ENCODE data around the gene CCT8.
A peak's percentile ranks its signal among the peaks of the same experiment; 100 is the strongest.

CCT8 gene, protein sequence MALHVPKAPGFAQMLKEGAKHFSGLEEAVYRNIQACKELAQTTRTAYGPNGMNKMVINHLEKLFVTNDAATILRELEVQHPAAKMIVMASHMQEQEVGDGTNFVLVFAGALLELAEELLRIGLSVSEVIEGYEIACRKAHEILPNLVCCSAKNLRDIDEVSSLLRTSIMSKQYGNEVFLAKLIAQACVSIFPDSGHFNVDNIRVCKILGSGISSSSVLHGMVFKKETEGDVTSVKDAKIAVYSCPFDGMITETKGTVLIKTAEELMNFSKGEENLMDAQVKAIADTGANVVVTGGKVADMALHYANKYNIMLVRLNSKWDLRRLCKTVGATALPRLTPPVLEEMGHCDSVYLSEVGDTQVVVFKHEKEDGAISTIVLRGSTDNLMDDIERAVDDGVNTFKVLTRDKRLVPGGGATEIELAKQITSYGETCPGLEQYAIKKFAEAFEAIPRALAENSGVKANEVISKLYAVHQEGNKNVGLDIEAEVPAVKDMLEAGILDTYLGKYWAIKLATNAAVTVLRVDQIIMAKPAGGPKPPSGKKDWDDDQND

DNA sequence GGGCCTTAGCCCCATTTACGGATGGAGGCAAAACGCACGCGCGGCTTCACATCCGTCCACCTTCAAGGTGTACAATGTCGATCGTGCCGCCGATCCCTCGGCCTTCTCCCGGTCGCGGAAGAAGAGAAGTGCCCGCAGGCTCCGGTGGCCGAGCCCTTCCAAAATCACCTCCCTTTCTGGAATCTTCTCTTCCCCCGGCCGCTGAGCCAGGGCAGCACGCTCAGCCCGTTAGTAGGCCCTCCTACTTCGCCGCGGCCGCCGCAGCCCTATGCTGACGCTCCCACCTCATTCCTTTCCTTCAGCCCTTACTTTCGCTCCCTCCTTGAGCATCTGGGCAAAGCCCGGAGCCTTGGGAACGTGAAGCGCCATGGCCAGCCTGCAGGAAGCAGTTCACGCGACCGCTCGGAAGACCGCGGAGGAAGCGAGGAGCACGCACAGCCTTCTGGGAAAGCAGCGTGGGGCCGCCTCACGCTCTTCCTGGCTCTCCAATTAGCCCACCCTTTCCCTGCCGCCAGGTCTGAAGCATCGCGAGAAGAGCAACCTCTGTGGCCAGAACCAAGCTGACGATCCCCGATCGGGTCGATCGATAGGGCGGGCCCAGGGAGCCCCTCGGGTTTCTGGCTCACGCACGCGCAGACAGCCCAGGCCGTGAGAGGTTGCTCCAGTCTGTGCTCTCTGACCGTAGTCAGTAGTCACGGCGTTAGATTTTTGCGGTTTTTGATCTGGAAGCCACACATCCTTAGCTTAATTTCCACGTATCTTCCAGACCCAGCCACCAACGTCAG is at the start of gene CCT8:
TSS of gene CCT8 (minus strand) at position 427 of the 785 bp plus-strand sequence. CDS start at position 369, 58 bp downstream.
- peak; percentile 99 for DNase-seq

DNA sequence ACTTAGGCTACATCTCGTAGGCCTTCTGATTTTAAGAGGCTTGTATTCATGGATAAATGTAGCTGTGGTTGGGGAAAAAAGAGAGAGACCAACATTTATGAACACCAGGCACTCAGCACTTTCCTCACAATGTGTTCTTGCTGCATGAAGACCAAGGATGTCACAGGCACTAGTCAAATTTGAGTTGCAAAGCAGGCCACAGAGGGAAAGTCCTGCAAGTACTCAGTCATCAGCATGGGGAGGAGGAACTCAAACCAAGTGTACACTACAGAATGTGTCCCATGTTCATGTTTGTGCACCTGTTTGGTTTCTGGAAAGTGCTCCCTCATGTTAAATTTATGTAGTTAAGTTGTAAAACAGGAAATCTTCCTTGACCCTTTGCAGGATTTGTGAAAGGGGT is 48.3 kb upstream of the CCT8 start:
- no peak for DNase-seq

DNA sequence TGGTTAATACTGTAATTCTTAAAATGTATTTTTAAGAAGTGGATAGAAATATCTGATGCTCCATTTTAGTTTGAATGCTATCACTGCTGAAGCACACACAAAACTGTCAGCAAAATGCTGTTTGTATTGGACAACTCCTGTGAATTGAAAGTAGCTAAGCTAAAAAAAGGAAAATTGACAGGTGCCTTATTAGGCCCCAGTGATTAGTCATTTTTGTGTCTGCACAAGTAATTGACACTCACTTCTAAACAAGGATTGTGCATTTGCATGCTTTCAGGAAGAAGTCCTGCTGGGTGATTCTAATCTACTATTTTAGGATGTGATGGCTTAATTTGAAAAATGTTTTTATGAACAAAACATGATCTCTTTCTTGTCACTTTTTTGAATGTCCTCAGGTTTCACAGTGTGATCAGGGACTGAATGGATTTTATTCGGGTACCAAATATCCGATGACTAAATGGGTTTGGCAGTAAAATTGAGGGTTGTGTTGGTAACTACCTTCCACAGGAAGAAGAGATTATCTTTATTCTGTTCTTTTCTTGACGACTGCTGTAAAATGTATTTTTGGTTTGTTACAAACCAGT is 44.0 kb upstream of the CCT8 start:
- no peak for DNase-seq

DNA sequence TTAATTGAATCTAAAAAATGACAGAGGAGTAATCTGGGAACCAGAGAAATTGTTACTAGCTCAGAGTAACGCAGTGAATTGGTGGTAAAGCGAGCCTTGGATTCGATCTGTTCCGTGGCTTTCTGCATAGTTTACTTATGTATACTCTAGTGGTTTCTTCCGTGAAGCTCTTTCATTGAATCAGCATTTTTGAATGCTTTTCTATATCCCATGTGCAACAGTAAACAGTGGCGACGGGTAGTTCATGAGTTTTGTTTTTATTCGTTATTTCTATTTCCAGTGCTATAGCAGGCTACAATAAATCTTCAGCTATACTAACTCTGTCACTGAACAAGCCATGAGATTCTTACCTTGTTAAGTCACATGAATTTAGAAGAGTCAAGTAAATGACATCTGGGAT is 42.5 kb upstream of the CCT8 start:
- no peak for DNase-seq

DNA sequence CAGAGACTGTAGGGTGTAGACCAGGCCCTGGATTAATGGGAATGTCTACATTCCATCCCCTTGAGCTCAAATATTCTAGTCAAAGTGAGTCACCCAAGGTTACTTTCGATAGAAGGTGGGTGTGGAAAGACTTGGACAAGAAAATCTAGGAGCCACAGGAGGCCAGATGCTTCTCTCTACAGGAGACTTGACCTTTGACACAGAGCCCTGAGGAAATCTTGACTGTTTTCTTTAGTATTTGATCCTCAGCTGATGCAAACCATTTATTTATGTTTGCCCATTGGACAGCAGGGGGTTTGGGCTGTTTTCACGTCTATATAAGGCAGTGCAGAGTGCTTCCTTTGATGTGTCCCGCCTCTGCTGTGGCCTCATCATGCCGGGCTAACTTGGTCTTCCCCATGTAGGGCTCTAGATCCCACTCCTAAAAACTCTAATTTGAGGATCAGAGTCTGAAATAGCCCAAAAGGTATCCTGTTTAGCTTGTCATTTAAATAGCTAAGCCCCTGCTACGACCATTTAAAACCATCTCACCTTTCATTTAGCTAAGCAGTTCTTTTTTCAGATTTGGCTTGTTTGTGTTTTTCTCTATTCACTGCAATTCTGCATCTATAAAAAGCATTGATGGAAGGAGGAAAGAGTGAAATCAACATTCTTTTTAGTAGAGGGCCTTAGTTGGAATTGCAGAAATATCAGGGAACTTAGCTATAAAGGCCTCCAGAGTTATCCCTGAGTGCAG is 41.5 kb upstream of the CCT8 start:
- DNase-seq: no peak

DNA sequence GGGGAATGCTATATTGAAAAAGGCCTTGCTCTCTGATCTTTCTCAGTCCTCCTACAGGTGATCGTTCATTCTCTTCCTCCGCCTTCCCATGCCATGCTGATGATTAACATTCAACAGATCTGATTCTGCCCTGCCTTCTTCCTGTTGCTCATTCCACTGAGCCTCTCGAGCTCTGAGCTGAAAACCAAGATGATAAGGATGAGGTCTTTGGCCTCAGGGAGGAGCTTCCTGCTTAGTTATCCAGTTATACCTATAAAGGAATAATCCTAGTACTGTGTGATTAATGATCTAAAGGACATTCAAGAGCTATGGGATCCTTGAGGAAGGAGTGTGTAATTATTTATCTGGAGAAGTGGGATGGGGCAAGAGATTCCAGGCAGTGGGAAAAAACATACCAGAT is 31.8 kb upstream of the CCT8 start:
- DNase-seq: no peak

DNA sequence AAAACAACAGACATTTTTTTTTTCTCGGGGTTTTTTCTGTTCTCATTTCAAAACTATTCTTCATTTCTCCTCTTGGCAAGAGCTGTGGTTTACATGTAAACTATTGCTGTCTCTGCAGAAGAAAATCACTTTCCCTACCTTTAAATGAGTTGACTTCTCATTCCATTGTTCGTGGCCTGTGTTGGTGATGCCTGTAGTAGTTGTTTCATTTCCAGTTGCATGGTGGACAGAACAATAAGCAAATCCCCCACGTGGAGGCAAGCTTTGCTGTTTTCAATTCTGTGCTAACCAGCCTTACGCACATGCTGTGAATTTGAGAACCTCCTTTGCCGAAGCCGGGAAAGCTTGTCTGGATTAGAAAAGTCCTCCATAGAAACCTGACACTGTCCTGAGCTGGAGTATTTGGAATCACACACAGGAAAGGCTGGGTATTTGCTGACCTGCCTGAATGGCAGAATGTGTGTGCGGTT is 30.8 kb upstream of the CCT8 start:
- DNase-seq: no peak

DNA sequence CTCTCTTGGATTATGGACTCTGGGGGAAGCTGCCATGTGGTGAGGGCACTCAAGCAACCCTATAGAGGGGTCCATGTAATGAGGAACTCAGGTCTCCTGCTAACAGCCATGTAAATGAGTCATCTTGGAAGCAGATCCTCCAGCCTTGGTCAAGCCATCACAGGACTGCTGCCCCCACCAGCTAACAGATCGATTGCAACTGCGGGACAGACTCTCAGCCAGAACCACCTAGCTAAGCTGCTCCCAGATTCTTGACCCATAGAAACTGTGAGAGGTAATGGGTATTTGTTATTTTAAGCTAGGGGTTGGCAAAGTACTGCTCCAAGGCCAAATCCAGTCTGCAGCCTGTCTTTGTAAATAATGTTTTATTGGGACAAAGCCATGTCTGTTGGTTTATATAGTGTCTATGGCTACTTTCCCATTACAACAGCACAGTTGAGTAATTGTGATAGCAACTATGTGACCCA is 29.4 kb upstream of the CCT8 start:
- DNase-seq: no peak

DNA sequence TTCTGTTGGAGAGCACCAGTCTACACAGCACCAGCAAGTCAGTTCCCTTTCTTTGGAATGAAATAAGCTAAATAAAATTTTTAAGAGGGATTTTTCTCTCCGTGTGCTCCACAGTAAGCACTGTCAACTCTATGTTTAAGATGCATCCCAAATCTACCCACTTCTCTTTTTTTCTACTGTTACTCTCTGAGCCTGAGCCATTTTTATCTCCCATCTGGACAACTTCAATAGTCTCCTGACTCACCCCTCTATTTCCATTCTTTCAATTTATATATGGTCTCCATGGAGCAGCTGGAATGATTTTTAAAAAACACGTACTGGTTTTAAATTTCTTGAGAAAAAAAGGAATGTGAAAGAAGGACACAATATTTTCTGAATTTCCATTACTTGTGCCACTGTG is 24.7 kb upstream of the CCT8 start:
- DNase-seq: peak; percentile 9

DNA sequence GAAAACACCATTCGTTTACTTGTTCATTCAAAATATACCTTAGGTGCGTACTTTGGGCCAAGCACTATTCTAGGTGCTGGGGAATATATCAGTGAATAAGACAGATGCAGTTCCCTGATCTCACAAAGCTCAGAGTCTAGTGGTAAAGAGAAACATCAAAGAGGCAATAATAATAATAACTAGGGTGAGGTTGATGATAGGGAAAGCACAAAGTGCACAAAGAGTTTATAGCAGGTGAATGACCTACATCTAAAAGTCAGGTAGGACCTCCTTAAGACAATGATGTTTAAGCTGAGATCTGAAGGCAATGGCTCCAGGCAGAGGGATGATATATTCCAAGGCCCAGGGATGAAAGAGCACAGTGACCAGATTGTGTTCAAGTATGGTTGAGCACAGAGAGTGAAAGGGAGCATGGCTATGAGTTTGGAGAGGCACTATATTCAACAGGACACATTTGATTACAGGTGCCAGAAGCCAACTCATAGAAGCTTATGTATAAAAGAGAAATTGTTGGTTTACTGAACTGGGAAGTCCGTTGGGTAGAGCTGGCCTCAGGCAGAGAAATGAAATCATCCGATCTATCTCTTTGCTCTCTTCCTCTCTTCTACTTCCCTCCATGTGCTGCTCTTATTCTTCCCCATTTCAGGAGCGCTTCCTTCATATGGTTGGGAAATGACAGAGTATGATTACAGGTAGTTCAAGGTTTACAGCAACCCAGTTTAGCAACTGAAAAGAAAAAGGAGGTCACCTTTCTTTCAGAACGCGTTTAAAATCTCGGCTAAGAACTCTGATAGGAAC is 23.0 kb upstream of the CCT8 start:
- DNase-seq: no peak

DNA sequence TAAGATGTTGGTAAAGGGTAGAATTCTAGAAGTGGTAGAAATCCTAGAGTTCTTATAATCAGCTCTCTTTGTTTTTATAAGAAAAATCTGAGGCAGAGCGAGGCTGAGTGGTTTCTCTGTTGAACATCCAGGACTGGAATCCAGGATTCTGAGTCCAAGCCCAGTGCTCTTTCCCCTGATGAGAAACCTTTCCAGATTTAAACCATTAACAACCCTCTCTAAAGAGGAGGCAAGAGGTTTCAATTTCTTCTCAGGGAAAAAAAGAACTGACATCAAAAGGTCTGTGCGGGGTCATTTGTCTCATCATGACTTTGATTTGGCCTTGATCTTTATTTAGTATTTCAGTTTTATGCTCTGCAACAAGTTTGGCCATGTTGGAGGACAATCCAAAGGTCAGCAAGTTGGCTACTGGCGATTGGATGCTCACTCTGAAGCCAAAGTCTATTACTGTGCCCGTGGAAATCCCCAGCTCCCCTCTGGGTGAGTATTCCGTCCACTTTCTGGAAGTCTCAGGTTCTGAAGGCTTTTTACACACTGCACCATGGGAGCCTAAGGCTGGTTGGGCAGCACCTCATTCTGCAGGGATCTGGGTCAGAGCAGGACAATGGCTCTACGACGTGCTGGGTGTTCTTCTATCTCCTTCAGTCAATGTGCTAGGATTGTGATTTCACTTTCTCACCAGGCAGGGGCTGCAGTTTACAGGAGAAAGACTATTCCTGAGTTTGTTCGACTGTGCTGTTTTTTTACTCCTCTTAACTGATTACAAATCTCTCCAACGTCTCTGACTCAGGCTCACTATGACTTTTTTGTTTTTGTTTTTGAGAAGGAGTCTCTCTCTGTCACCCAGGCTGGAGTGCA is 18.9 kb upstream of the CCT8 start:
- no peak for DNase-seq

DNA sequence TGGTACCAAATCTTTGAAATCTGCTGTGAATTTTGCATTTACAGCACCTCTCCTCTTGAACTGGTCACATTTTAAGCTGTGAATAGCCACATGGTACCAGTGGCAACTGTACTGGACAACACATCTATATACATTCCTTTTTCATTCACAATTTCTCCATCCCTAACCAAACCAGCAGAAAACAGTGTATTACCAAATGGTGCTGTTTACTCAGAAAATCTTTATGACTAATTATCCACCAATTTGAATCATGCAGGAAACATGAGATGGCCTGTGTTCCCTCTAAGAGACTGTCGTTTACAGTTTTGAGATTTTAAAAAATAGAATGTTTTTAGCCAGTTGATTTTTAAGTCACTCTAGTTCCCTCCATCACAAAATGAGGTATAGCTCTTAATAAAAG is 17.6 kb upstream of the CCT8 start:
- DNase-seq: peak; percentile 12

DNA sequence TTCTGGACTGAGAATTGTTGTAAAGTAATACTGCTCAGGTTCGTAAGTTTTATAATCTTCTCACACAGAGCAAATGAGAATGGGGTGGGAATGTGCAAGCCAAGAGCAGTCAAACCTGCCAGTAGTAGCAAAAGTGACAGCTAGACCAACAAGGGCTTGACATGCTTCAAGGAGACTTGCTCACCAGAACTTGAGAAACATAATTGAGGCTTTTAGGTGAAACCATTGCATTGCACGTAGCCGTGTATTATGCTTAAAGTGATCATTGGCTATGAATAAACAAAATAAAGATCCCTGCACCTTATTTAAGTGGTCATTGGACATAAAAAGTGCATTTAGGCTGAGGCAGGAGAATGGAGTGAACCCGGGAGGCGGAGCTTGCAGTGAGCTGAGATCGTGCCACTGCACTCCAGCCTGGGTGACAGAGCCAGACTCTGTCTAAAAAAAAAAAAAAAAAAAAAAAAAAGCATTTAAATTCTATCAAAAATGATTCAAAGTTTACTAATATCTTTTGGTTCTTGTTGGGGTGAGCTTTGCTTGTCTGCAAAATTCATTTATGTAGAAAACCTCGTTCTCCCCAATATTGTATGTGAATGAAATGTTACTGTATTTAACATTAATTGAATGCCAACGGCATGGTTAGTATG is 11.8 kb upstream of the CCT8 start:
- no peak for DNase-seq

DNA sequence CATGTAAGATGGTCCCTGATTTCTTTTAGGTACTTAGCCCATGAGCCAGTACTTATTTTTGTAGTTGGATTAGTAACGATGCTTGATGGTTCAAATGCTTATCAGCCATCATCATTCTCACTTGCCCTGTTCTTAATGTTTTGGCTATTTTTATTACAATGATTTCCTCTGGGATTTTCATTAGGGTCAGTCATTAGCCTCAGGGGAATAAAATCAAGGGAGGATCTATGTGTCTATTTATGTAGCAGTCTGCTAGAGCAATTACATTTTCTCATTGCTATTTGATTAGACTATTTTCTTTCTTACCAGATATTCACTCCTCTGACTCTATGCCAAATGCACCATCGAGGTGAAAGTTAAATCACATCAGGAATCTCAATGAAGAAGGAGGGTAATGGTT is 10.9 kb upstream of the CCT8 start:
- no peak for DNase-seq

DNA sequence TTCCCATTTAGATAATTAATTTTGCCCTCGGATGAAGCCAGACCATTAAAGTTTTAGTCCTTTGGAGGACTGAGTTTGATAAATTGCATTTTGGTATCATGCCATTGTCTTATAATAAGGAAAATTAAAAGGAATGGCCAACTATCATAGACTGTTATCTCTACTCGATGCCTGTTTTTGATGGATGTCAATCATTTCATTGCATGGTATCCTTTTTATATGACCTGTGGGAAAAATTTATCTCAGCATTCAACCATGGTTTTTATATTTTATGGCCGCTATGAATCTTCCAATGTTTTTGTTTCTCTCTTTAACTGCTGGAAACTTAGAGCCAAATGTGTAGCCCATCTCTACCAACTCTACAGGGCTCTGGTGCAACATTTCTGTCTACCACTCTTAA is 9.9 kb upstream of the CCT8 start:
- no peak for DNase-seq

DNA sequence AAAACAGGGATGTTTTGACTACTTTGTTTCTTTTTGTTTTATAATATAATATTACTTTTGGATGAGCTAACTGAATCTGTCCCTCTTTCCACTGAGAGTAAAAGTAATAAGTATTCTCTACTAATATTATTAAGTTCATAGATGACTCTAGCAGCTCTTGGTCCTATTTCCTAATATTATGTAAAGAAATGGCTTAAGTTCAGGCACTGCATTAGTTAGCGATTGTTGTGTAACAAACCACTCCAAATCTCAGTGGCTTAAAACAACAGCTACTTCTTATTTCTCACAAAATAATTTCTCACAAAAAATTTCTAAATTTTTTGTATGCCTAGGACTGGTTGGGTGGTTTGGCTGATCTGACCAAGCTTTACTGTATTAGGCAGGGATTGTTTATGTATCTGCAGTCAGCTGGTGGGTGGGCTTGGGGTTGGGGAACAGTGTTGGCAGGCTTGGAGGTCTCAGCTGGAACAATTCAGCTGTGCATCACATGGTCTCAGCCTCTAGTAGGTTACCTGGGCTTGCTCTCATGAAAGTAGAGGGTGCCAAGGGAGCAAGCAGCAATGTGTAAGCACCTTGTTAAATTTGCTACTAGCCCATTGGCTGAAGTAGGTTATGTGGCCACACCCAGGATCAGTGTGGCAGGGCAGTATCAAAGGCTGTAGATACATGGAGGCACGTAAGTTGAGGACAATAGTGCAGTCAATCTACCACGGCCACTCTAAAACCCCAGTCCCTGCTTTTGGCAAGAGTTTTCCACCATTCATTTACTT is 8.8 kb upstream of the CCT8 start:
- DNase-seq: no peak

DNA sequence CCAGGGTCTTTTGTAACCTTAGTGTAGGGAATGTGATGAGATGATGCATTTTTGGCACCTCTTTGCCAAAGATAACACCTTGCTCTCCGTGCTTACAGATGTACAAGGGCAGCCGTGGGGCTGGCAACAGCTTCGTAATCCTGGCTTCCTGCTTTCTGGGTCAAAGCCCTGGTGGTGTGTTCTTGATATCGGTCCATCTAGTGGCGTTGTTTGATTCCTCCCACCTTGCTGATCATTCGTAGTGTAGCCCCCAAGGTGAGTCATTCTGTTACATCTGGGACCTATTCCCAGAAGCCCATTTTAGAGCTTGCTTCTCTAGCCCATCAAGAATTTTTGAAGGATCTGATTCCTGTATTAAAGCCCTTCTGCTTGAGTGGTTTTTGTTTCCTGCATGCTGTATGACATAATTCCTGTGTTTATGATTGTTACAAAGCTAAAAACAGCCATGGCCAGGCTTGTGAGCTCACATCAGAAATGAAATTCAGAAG is 7.0 kb upstream of the CCT8 start:
- no peak for DNase-seq

DNA sequence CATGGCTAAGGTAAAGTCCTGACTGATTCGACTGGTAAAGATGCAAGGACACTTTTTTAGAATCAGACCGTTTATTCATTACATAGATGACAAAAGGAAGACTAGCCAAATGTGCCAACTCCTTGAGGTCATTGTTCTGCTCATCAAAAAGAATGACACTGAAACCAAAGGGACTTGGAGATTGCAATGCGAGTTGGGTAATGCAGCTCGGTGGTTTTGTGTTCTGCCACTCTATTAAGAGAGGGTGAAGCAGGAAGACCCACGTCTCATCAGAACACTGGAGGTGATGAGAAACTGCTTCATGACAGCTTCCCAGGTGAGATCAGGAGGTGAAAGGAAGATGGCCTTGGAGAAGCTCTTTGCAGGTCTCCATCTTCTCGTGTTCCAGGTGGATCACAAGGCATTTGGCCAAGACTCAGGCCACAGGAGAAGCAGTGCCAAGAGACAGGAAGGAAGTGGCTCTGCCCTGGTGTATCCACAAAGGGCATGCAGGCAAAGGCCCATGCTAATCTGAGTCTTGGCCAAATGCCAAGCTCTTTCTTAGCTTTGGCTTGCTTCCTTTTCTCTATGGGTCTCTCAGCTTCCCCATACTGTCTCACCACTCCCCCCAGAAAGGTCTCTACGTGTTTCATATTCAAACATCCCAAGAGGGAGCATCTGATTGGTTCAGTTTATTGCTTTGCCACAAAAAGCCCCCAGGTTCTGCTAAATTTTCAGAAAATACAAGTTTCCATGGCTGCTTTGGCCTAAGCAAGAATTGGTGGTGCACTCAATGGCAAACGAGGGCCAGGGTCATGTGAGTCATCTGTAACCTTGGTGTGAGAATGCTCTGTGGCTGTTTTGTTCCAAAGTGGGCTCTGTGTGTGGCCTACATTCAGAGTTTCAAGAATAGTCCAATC is 5.7 kb upstream of the CCT8 start:
- DNase-seq: no peak

All from NCI-H2171 treated with DMSO at 0.1 percent for 48 hours (cell line).